CD4-positive, alpha-beta T cell (primary cell): ENCODE measurements around the gene SPSB1. TPM values are rescaled to one million over a fixed set of nuclear protein-coding genes. Genes with fewer than 3 reads are reported as not detected.

Experiments
- ATAC-seq: fragments of 200-7000 bp; cut with Tn5 transposase; one replicate; pipeline ENCODE4 v1.10.0; 2022; ENCODE audit warnings: mild to moderate bottlenecking; ENCODE audit not compliant: poor library complexity
- CTCF ChIA-PET: fragments of 350-600 bp; sonication (Branson Sonifier 250); formaldehyde crosslinking; loops from one replicate; lab custom pipeline; 2021; ENCODE audit warnings: antibody characterized with exemption, inconsistent platforms; lab: Charles Lee
- POLR2A ChIA-PET: fragments of 350-600 bp; sonication (Branson Sonifier 250); formaldehyde crosslinking; loops from one replicate; lab custom pipeline; 2021; ENCODE audit warnings: antibody characterized with exemption, inconsistent platforms; lab: Charles Lee
- DNase-seq, 14 experiments: peaks; one replicate each; pipeline ENCODE4 v3.0.0-alpha.2; 2013 to 2020; ENCODE audit warnings: mixed read lengths in 2 of 14
- H3K27ac ChIP-seq, 2 donors: one replicate each; pipeline versions ENCODE4 v1.5.1 to v1.7.0; 2013; ENCODE audit warnings: low read length in 2 of 2, low read depth in 1 of 2, mild to moderate bottlenecking in 1 of 2
- H3K27me3 ChIP-seq, 2 experiments: 1 replicate in 1 of 2; 2 replicates in 1 of 2; pipeline versions ENCODE4 v1.6.1 to v1.7.0; 2013; ENCODE audit warnings: low read length in 2 of 2, control low read depth in 1 of 2, mild to moderate bottlenecking in 1 of 2, moderate library complexity in 1 of 2; ENCODE audit not compliant: insufficient read depth in 2 of 2, control insufficient read depth in 1 of 2
- H3K36me3 ChIP-seq: one replicate; pipeline ENCODE4 v1.6.1; 2013; ENCODE audit warnings: low read length, control low read depth; ENCODE audit not compliant: insufficient read depth
- H3K4me1 ChIP-seq: one replicate; pipeline ENCODE4 v1.6.1; 2013; ENCODE audit warnings: low read length, control low read depth; ENCODE audit not compliant: insufficient read depth
- H3K4me3 ChIP-seq: one replicate; pipeline ENCODE4 v1.5.1; 2013; ENCODE audit warnings: mild to moderate bottlenecking, low read length, moderate library complexity
- H3K9me3 ChIP-seq, 2 experiments: 1 replicate in 1 of 2; 2 replicates in 1 of 2; pipeline versions ENCODE4 v1.6.1 to v1.7.0; 2013; ENCODE audit warnings: low read length in 2 of 2, mild to moderate bottlenecking in 2 of 2, control low read depth in 1 of 2, moderate library complexity in 1 of 2; ENCODE audit not compliant: control insufficient read depth in 1 of 2, insufficient read depth in 1 of 2
- H3K27ac Mint-ChIP-seq: one replicate; pipeline ENCODE4 v1.8.0; 2020; ENCODE audit warnings: mixed read lengths
- H3K27me3 Mint-ChIP-seq: one replicate; pipeline ENCODE4 v1.8.0; 2021; ENCODE audit warnings: mixed read lengths
- H3K36me3 Mint-ChIP-seq: one replicate; pipeline ENCODE4 v1.8.0; 2021; ENCODE audit warnings: low read depth, mixed read lengths
- H3K4me1 Mint-ChIP-seq: one replicate; pipeline ENCODE4 v1.8.0; 2021; ENCODE audit warnings: low read depth, mixed read lengths
- H3K4me3 Mint-ChIP-seq: one replicate; pipeline ENCODE4 v1.8.0; 2020; ENCODE audit warnings: mild to moderate bottlenecking, mixed read lengths
- H3K9me3 Mint-ChIP-seq: one replicate; pipeline ENCODE4 v1.8.0; 2020; ENCODE audit warnings: mixed read lengths
- CTCF ChIP-seq: fragments of 200-600 bp; IDR thresholded peaks from one replicate; pipeline ENCODE4 v1.8.0; 2022; ENCODE audit warnings: antibody characterized with exemption, mild to moderate bottlenecking
- intact Hi-C, 2 experiments: fragments of 100-400 bp; cut with DNase I in 1 of 2; cut with micrococcal nuclease in 1 of 2; formaldehyde crosslinking; loops; one replicate each; pipeline versions ENCODE4 v1.15.1 to v1.9.0; 2023 to 2025; cut with DNase I, micrococcal nuclease
- total RNA-seq, 174 experiments: library from RNA in 2 of 174; stranded (reverse) in 2 of 174; gene quantifications; one replicate each; pipeline ENCODE4 v1.2.3 and lab custom pipeline; 2021 to 2026

Gene SPSB1
- total RNA-seq, 2 experiments from 2014 or later = 1.9 to 2.3 TPM

- H3K4me1 ChIP-seq = no peaks in the 10 kb centered on the region
- ChIA-PET POLR2A (no interaction called here), CTCF (no interaction called here)
- no peak overlapping the region for H3K27ac ChIP-seq
- Mint-ChIP-seq H3K27me3 (no peaks in the 10 kb centered on the region), H3K4me3 (no peak overlapping the region), H3K9me3 (no peaks in the 10 kb centered on the region), H3K27ac (no peak overlapping the region), H3K36me3 (peaks cover 8% of the 10 kb centered on the region), H3K4me1 (no peaks in the 10 kb centered on the region)
- intact Hi-C loops = no loop called here
- peaks cover 9% of the 10 kb centered on the region for H3K36me3 ChIP-seq
- ATAC-seq (no peak), DNase-seq (no peak)
- no peaks in the 10 kb centered on the region for H3K27me3 ChIP-seq
- TF ChIP-seq CTCF = no peak
- H3K9me3 ChIP-seq = peaks cover 0 to 4% of the 10 kb centered on the region in 2 experiments
- no peak overlapping the region for H3K4me3 ChIP-seq
These were observed 59.1 kb downstream of the SPSB1 start for GRCh38 chr1:9351654-9352271.

- H3K4me1 Mint-ChIP-seq = no peaks in the 10 kb centered on the region
- H3K4me3 ChIP-seq = no peak overlapping the region
- no peak for TF ChIP-seq CTCF
- ATAC-seq (no peak), DNase-seq (no peak)
- CTCF ChIA-PET = no interaction called here
- H3K36me3 Mint-ChIP-seq = peaks cover 14% of the 10 kb centered on the region
- H3K9me3 ChIP-seq = peaks cover 0 to 4% of the 10 kb centered on the region in 2 experiments
- no peak overlapping the region for H3K27ac Mint-ChIP-seq
- H3K27me3 ChIP-seq = no peaks in the 10 kb centered on the region
- H3K4me3 Mint-ChIP-seq = no peak overlapping the region
- no peaks in the 10 kb centered on the region for H3K9me3 Mint-ChIP-seq
- POLR2A ChIA-PET = no interaction called here
- H3K27me3 Mint-ChIP-seq = no peaks in the 10 kb centered on the region
- intact Hi-C loops = no loop called here
- no peak overlapping the region for H3K27ac ChIP-seq
- H3K36me3 ChIP-seq = peaks cover 10% of the 10 kb centered on the region
- no peaks in the 10 kb centered on the region for H3K4me1 ChIP-seq
These were observed 59.9 kb downstream of the SPSB1 start for GRCh38 chr1:9352377-9353134.

- CTCF ChIA-PET = no interaction called here
- H3K4me3 ChIP-seq = no peak overlapping the region
- intact Hi-C loops = no loop called here
- ATAC-seq (no peak), DNase-seq (no peak)
- H3K9me3 ChIP-seq = peaks cover 0 to 3% of the 10 kb centered on the region in 2 experiments
- TF ChIP-seq CTCF = no peak
- H3K27me3 ChIP-seq = no peaks in the 10 kb centered on the region
- no peak overlapping the region for H3K4me3 Mint-ChIP-seq
- no peak overlapping the region for H3K27ac ChIP-seq
- H3K9me3 Mint-ChIP-seq = no peaks in the 10 kb centered on the region
- H3K36me3 Mint-ChIP-seq = peaks cover 14% of the 10 kb centered on the region
- POLR2A ChIA-PET = no interaction called here
- no peak overlapping the region for H3K27ac Mint-ChIP-seq
- H3K4me1 Mint-ChIP-seq = no peaks in the 10 kb centered on the region
- H3K36me3 ChIP-seq = peaks cover 19% of the 10 kb centered on the region
- no peaks in the 10 kb centered on the region for H3K27me3 Mint-ChIP-seq
- H3K4me1 ChIP-seq = no peaks in the 10 kb centered on the region
These were observed 62.8 kb downstream of the SPSB1 start for GRCh38 chr1:9355503-9355902.
